ENCODE measurements around the gene DIAPH1. TPM values are rescaled to one million over a fixed set of nuclear protein-coding genes. Genes with fewer than 3 reads are reported as not detected.

The DIAPH1 gene
- total and polyA plus RNA-seq, 4 donors = 51.5 to 74.7 (median 70.9) TPM

DNA sequence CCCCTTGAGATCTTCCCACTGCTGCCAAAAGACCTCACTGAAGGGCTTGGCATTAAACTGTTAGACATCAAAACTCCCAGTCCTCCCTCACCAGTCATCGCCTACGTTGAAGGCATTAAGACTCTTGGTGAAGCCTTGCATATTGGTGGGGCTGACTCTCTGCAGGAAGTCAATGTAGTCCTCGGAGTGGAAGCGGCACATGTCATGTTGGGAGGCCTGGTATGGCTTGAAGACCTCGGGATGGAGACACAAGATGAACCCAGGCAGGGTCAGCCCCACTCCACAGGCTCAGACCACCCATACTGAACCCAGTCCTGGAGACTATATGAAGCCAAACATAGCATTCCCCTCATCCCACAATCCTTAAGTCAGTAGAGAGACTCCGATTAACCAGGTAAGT lies 15.9 kb upstream of the DIAPH1 start:
- DNase-seq (ENCODE audit: low spot score) = no peak
- H3K9me3 ChIP-seq (ENCODE audit: control insufficient read depth in 4 of 4, low read length in 3 of 4) = no peaks in the 10 kb centered on the region
- peaks cover 9 to 32% (median 26%) of the 10 kb centered on the region in 4 donors for H3K4me1 ChIP-seq (ENCODE audit: control insufficient read depth in 4 of 4, insufficient read depth in 4 of 4, low read length in 3 of 4)
- H3K27ac ChIP-seq (ENCODE audit: low read depth in 1 of 2, low read length in 2 of 2) = no peak overlapping the region
- 93% methylated on average over 6 of the region's 6 CpGs for WGBS
- no peak overlapping the region for H3K4me3 ChIP-seq (ENCODE audit: low read depth in 1 of 3, low read length in 3 of 3)
- TF ChIP-seq HNF4A (conservative IDR thresholded peaks at IDR 0.05) (no peak), SP1 (IDR thresholded peaks at IDR 0.05) (no peak), NR2F2 (IDR thresholded peaks at IDR 0.05) (no peak), RXRA (IDR thresholded peaks at IDR 0.05) (no peak)
- H3K27me3 ChIP-seq (ENCODE audit: control insufficient read depth in 4 of 4, insufficient read depth in 4 of 4, low read length in 3 of 4) = no peaks in the 10 kb centered on the region
- H3K36me3 ChIP-seq (ENCODE audit: control insufficient read depth in 4 of 4, insufficient read depth in 3 of 4, low read depth in 1 of 4, low read length in 3 of 4) = peaks cover 0 to 5% (median under 1%) of the 10 kb centered on the region in 4 donors
- no peak overlapping the region for H3K9ac ChIP-seq (ENCODE audit: low read depth in 1 of 2, low read length in 2 of 2)

DNA sequence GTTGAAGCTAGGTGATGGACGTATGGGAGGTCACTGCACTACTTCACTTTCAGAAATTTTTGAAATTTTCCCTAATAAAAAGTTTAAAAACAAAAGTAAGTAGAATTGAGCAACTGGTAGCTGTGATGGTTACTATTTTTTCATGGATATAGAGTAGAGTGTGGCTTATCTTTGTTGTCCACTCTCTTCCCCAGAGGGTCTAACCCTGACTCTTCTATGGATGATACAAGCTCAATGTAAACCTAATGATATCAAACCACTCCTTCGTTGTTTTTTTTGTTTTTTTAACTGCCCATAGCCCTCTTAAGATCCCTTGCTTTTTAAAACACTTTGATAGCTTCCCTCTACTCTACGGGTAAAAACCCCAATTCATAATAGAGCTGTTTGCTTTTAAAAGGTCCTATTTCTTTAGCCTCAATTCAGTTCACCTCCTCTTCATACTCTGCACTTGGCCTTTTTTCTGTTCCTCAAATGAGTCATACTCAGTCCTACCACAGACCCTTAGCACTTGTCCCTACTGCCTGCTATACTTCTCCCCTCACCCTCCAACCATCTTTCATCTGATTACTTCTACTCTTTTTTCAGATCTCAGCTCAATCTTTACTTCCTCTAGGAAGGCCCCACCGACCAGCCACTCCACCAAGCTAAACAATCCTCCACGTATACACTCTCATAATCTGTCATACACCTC lies 15.2 kb upstream of the DIAPH1 start:
- 82% methylated on average over 5 of the region's 5 CpGs for WGBS
- H3K27me3 ChIP-seq (ENCODE audit: control insufficient read depth in 4 of 4, insufficient read depth in 4 of 4, low read length in 3 of 4) = no peaks in the 10 kb centered on the region
- no peaks in the 10 kb centered on the region for H3K9me3 ChIP-seq (ENCODE audit: control insufficient read depth in 4 of 4, low read length in 3 of 4)
- H3K27ac ChIP-seq (ENCODE audit: low read depth in 1 of 2, low read length in 2 of 2) = no peak overlapping the region
- TF ChIP-seq NR2F2 (IDR thresholded peaks at IDR 0.05) (no peak), RXRA (IDR thresholded peaks at IDR 0.05) (no peak), RAD21 (IDR thresholded peaks at IDR 0.05) (no peak), FOXA1 (IDR thresholded peaks at IDR 0.05) (no peak), SP1 (IDR thresholded peaks at IDR 0.05) (no peak), HNF4A (conservative IDR thresholded peaks at IDR 0.05) (no peak), JUND (IDR thresholded peaks at IDR 0.05) (no peak), YY1 (IDR thresholded peaks at IDR 0.05) (no peak)
- TF ChIP-seq, protein P1, sequence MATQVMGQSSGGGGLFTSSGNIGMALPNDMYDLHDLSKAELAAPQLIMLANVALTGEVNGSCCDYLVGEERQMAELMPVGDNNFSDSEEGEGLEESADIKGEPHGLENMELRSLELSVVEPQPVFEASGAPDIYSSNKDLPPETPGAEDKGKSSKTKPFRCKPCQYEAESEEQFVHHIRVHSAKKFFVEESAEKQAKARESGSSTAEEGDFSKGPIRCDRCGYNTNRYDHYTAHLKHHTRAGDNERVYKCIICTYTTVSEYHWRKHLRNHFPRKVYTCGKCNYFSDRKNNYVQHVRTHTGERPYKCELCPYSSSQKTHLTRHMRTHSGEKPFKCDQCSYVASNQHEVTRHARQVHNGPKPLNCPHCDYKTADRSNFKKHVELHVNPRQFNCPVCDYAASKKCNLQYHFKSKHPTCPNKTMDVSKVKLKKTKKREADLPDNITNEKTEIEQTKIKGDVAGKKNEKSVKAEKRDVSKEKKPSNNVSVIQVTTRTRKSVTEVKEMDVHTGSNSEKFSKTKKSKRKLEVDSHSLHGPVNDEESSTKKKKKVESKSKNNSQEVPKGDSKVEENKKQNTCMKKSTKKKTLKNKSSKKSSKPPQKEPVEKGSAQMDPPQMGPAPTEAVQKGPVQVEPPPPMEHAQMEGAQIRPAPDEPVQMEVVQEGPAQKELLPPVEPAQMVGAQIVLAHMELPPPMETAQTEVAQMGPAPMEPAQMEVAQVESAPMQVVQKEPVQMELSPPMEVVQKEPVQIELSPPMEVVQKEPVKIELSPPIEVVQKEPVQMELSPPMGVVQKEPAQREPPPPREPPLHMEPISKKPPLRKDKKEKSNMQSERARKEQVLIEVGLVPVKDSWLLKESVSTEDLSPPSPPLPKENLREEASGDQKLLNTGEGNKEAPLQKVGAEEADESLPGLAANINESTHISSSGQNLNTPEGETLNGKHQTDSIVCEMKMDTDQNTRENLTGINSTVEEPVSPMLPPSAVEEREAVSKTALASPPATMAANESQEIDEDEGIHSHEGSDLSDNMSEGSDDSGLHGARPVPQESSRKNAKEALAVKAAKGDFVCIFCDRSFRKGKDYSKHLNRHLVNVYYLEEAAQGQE (IDR thresholded peaks at IDR 0.05) = no peak
- TF ChIP-seq, protein P2, sequence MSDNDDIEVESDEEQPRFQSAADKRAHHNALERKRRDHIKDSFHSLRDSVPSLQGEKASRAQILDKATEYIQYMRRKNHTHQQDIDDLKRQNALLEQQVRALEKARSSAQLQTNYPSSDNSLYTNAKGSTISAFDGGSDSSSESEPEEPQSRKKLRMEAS (IDR thresholded peaks at IDR 0.05) = no peak
- peaks cover 9 to 32% (median 26%) of the 10 kb centered on the region in 4 donors for H3K4me1 ChIP-seq (ENCODE audit: control insufficient read depth in 4 of 4, insufficient read depth in 4 of 4, low read length in 3 of 4)
- H3K4me3 ChIP-seq (ENCODE audit: low read depth in 1 of 3, low read length in 3 of 3) = no peak overlapping the region
- no peak for DNase-seq (ENCODE audit: low spot score)
- no peak overlapping the region for H3K9ac ChIP-seq (ENCODE audit: low read depth in 1 of 2, low read length in 2 of 2)
- H3K36me3 ChIP-seq (ENCODE audit: control insufficient read depth in 4 of 4, insufficient read depth in 3 of 4, low read depth in 1 of 4, low read length in 3 of 4) = peaks cover 0 to 12% (median 6%) of the 10 kb centered on the region in 4 donors

DNA sequence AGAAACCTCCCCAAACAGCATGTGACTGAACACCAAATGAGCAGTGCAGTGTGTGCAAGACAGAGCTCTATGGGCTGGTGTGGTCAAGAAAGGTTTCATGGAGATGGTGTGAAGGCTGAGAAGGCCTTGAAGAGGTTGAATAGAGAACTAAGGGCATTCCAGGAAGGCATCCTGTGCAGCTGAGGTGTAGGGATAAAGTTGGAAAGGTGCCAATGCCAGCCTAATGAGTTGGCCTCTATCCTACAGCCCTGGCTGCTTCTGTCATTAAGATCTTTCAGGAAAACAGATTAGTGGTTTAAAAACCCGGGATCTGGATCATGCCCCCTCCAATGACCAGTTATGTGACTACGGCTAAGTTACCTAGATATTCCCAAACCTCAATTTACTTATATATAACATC lies 13.8 kb upstream of the DIAPH1 start:
- no peaks in the 10 kb centered on the region for H3K27me3 ChIP-seq (ENCODE audit: control insufficient read depth in 4 of 4, insufficient read depth in 4 of 4, low read length in 3 of 4)
- WGBS = 89% methylated on average over 2 of the region's 2 CpGs
- no peak for DNase-seq (ENCODE audit: low spot score)
- H3K9me3 ChIP-seq (ENCODE audit: control insufficient read depth in 4 of 4, low read length in 3 of 4) = no peaks in the 10 kb centered on the region
- H3K27ac ChIP-seq (ENCODE audit: low read depth in 1 of 2, low read length in 2 of 2) = no peak overlapping the region
- peaks cover 7 to 30% (median 24%) of the 10 kb centered on the region in 4 donors for H3K4me1 ChIP-seq (ENCODE audit: control insufficient read depth in 4 of 4, insufficient read depth in 4 of 4, low read length in 3 of 4)
- no peak overlapping the region for H3K9ac ChIP-seq (ENCODE audit: low read depth in 1 of 2, low read length in 2 of 2)
- TF ChIP-seq FOXA1 (IDR thresholded peaks at IDR 0.05) = no peak
- TF ChIP-seq, protein P3, sequence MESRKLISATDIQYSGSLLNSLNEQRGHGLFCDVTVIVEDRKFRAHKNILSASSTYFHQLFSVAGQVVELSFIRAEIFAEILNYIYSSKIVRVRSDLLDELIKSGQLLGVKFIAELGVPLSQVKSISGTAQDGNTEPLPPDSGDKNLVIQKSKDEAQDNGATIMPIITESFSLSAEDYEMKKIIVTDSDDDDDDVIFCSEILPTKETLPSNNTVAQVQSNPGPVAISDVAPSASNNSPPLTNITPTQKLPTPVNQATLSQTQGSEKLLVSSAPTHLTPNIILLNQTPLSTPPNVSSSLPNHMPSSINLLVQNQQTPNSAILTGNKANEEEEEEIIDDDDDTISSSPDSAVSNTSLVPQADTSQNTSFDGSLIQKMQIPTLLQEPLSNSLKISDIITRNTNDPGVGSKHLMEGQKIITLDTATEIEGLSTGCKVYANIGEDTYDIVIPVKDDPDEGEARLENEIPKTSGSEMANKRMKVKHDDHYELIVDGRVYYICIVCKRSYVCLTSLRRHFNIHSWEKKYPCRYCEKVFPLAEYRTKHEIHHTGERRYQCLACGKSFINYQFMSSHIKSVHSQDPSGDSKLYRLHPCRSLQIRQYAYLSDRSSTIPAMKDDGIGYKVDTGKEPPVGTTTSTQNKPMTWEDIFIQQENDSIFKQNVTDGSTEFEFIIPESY (IDR thresholded peaks at IDR 0.05) = no peak
- TF ChIP-seq, protein P1 (IDR thresholded peaks at IDR 0.05) = no peak
- TF ChIP-seq, protein P4, sequence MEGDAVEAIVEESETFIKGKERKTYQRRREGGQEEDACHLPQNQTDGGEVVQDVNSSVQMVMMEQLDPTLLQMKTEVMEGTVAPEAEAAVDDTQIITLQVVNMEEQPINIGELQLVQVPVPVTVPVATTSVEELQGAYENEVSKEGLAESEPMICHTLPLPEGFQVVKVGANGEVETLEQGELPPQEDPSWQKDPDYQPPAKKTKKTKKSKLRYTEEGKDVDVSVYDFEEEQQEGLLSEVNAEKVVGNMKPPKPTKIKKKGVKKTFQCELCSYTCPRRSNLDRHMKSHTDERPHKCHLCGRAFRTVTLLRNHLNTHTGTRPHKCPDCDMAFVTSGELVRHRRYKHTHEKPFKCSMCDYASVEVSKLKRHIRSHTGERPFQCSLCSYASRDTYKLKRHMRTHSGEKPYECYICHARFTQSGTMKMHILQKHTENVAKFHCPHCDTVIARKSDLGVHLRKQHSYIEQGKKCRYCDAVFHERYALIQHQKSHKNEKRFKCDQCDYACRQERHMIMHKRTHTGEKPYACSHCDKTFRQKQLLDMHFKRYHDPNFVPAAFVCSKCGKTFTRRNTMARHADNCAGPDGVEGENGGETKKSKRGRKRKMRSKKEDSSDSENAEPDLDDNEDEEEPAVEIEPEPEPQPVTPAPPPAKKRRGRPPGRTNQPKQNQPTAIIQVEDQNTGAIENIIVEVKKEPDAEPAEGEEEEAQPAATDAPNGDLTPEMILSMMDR (IDR thresholded peaks at IDR 0.05; ENCODE audit: low read depth, low read length, missing input control) = no peak
- no peak for TF ChIP-seq HNF4G (IDR thresholded peaks at IDR 0.05)
- TF ChIP-seq, protein P5, sequence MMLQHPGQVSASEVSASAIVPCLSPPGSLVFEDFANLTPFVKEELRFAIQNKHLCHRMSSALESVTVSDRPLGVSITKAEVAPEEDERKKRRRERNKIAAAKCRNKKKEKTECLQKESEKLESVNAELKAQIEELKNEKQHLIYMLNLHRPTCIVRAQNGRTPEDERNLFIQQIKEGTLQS (IDR thresholded peaks at IDR 0.05) = no peak
- peaks cover 0 to 21% (median 17%) of the 10 kb centered on the region in 4 donors for H3K36me3 ChIP-seq (ENCODE audit: control insufficient read depth in 4 of 4, insufficient read depth in 3 of 4, low read depth in 1 of 4, low read length in 3 of 4)
- H3K4me3 ChIP-seq (ENCODE audit: low read depth in 1 of 3, low read length in 3 of 3) = no peak overlapping the region

Data from liver (tissue), 9 donors.